GM23248 (cell line): Measurements from ENCODE around the gene THADA. TPM values are rescaled to one million over a fixed set of nuclear protein-coding genes. Genes with fewer than 3 reads are reported as not detected.
"Not testable (repeated sequence)": the region's sequence is repeated elsewhere in the genome, so short reads cannot be mapped to it uniquely, and the experiment has no call there.

ENCODE experiments used
- DNase-seq: peaks from one replicate; pipeline ENCODE4 v3.0.0-alpha.2; 2015
- H2AFZ ChIP-seq: fragments of 200-600 bp; sonication (generic); 2 replicates; pipeline ENCODE4 v1.6.1; 2016; ENCODE audit warnings: antibody characterized with exemption
- H3F3A ChIP-seq: fragments of 200-600 bp; sonication (generic); 2 replicates; pipeline ENCODE4 v1.6.1; 2016; ENCODE audit warnings: mild to moderate bottlenecking, antibody characterized with exemption, mixed run types; ENCODE audit not compliant: insufficient read depth
- H3K27ac ChIP-seq: fragments of 200-600 bp; sonication (generic); 2 replicates; pipeline ENCODE4 v1.5.1; 2016; ENCODE audit warnings: mild to moderate bottlenecking
- H3K27me3 ChIP-seq: fragments of 200-600 bp; sonication (generic); replicated peaks from 2 replicates; pipeline ENCODE4 v1.6.1; 2016; ENCODE audit warnings: mild to moderate bottlenecking; ENCODE audit not compliant: insufficient read depth
- H3K36me3 ChIP-seq: fragments of 200-600 bp; sonication (generic); 2 replicates; pipeline ENCODE4 v1.6.1; 2016; ENCODE audit warnings: low read depth, mild to moderate bottlenecking
- H3K4me1 ChIP-seq: fragments of 200-600 bp; sonication (generic); 2 replicates; pipeline ENCODE4 v1.6.1; 2016; ENCODE audit warnings: mild to moderate bottlenecking; ENCODE audit not compliant: insufficient read depth
- H3K4me2 ChIP-seq: fragments of 200-600 bp; sonication (generic); one replicate; pipeline ENCODE4 v1.6.1; 2016; ENCODE audit warnings: mild to moderate bottlenecking; ENCODE audit not compliant: unreplicated experiment
- H3K4me3 ChIP-seq: fragments of 200-600 bp; sonication (generic); 2 replicates; pipeline ENCODE4 v1.5.1; 2016; ENCODE audit warnings: mild to moderate bottlenecking
- H3K79me2 ChIP-seq: fragments of 200-600 bp; sonication (generic); 2 replicates; pipeline ENCODE4 v1.6.1; 2016; ENCODE audit warnings: mild to moderate bottlenecking; ENCODE audit not compliant: insufficient read depth
- H3K9ac ChIP-seq: fragments of 200-600 bp; sonication (generic); 2 replicates; pipeline ENCODE4 v1.6.1; 2016; ENCODE audit warnings: mild to moderate bottlenecking
- H3K9me2 ChIP-seq: fragments of 200-600 bp; sonication (generic); 2 replicates; pipeline ENCODE4 v1.6.1; 2016; ENCODE audit warnings: mixed run types, mild to moderate bottlenecking, moderate library complexity; ENCODE audit not compliant: insufficient read depth
- H3K9me3 ChIP-seq: fragments of 200-600 bp; sonication (generic); one replicate; pipeline ENCODE4 v1.6.1; 2017; ENCODE audit warnings: low read depth
- H4K20me1 ChIP-seq: fragments of 200-600 bp; sonication (generic); 2 replicates; pipeline ENCODE4 v1.6.0; 2016; ENCODE audit not compliant: insufficient read depth
- EZH2 ChIP-seq: fragments of 200-600 bp; sonication (generic); IDR thresholded peaks from 2 replicates; pipeline ENCODE4 v1.6.1; 2018; ENCODE audit warnings: antibody characterized with exemption, mild to moderate bottlenecking; ENCODE audit not compliant: insufficient read depth, poor library complexity, severe bottlenecking
- EZH2phosphoT487 ChIP-seq: fragments of 200-600 bp; sonication (generic); IDR thresholded peaks from 2 replicates; pipeline ENCODE4 v1.6.1; 2018; ENCODE audit warnings: antibody characterized with exemption, moderate library complexity, mild to moderate bottlenecking, low read depth; ENCODE audit not compliant: insufficient read depth
- WGBS, 2 experiments: methylation state at CpG; one replicate each; pipeline ENCODE4 v1.1.6; 2015 to 2017; ENCODE audit warnings: low lambda C conversion rate in 2 of 2, low coverage in 1 of 2; ENCODE audit errors: missing lambda C conversion rate in 2 of 2; 5-methylcytosine and 5-hydroxymethylcytosine counted together
- in situ Hi-C: fragments of 300-500 bp; cut with MboI; formaldehyde crosslinking; loops from 2 replicates; pipeline ENCODE4 v1.15.0; 2020
- polyA plus RNA-seq: library from polyadenylated mRNA; unstranded; fragments of >200 nt; fragmentation: Nextera tagmentation; extraction: Ambion mirVana; gene quantifications from 2 replicates; pipeline ENCODE4 v1.2.1, GENCODE V29; 2016
- total RNA-seq: library from RNA; depleted of rRNA; stranded (reverse); fragments of >200 nt; shearing (Covaris generic); gene quantifications from 2 replicates; pipeline ENCODE4 v1.2.3, GENCODE V29; 2014

The THADA gene
- total and polyA plus RNA-seq, 2 experiments from 2014 or later = 14.1 to 15.8 TPM

- H3K36me3 ChIP-seq = no peaks in the 10 kb centered on the region
- no peak overlapping the region for H3K9ac ChIP-seq
- in situ Hi-C loops = no loop called here
- H3K27ac ChIP-seq = no peak overlapping the region
- H3K9me2 ChIP-seq = no peaks in the 10 kb centered on the region
- no peak overlapping the region for H3K4me3 ChIP-seq
- no peak for DNase-seq
- TF ChIP-seq EZH2 (no peak), EZH2phosphoT487 (no peak)
- H2AFZ ChIP-seq = no peak overlapping the region
- no peaks in the 10 kb centered on the region for H3K9me3 ChIP-seq
- no peaks in the 10 kb centered on the region; the same call in 1 of the 2 replicates for H3F3A ChIP-seq
- no peaks in the 10 kb centered on the region for H3K79me2 ChIP-seq
- no peaks in the 10 kb centered on the region for H3K4me1 ChIP-seq
- WGBS, 2 experiments = 91 to 93% methylated on average over 5 of the region's 5 CpGs
- H4K20me1 ChIP-seq = no peaks in the 10 kb centered on the region
- no peak overlapping the region for H3K4me2 ChIP-seq
- H3K27me3 ChIP-seq = no peaks in the 10 kb centered on the region
Observed at GRCh38 chr2:43605851-43606250, 10.0 kb upstream of the THADA start.

GRCh38 chr2:43605079-43605655 lies 9.3 kb upstream of the THADA start:
- peak; percentile 85 for DNase-seq
- H2AFZ ChIP-seq = 0 out of 2 replicates have a peak overlapping the region, but pooled peaks have one; percentile 12

GRCh38 chr2:43604674-43605073 lies 8.8 kb upstream of the THADA start:
- DNase-seq = no peak
- Histone ChIP-seq H3K27me3 (no peaks in the 10 kb centered on the region), H3K27ac (no peak overlapping the region), H3K36me3 (no peaks in the 10 kb centered on the region), H3F3A (no peaks in the 10 kb centered on the region; the same call in 1 of the 2 replicates), H3K9ac (no peak overlapping the region), H4K20me1 (no peaks in the 10 kb centered on the region), H3K9me2 (no peaks in the 10 kb centered on the region), H3K79me2 (no peaks in the 10 kb centered on the region), H3K4me3 (no peak overlapping the region), H3K4me1 (no peaks in the 10 kb centered on the region), H3K9me3 (no peaks in the 10 kb centered on the region), H3K4me2 (no peak overlapping the region), H2AFZ (0 out of 2 replicates have a peak overlapping the region, but pooled peaks have one; percentile 12)
- in situ Hi-C loops = no loop called here
- WGBS, 2 experiments = 40 to 45% methylated on average over 4 of the region's 4 CpGs
- no peak for TF ChIP-seq EZH2phosphoT487
- no peak for TF ChIP-seq EZH2

More at GRCh38 chr2:43605079-43605655, 9.3 kb upstream of the THADA start:
- Histone ChIP-seq H4K20me1 (no peaks in the 10 kb centered on the region), H3K4me1 (no peaks in the 10 kb centered on the region), H3F3A (no peaks in the 10 kb centered on the region; the same call in 1 of the 2 replicates), H3K9me2 (no peaks in the 10 kb centered on the region), H3K4me2 (no peak overlapping the region), H3K4me3 (no peak overlapping the region), H3K27ac (no peak overlapping the region), H3K9ac (no peak overlapping the region), H3K79me2 (no peaks in the 10 kb centered on the region), H3K9me3 (no peaks in the 10 kb centered on the region), H3K27me3 (no peaks in the 10 kb centered on the region), H3K36me3 (no peaks in the 10 kb centered on the region)
- WGBS, 2 experiments = 5% methylated on average over 2 of the region's 2 CpGs
- in situ Hi-C loops = no loop called here
- TF ChIP-seq EZH2phosphoT487 (no peak), EZH2 (no peak)

- WGBS, 2 experiments = 17 to 30% methylated on average over 1 of the region's 1 CpG
- not testable (repeated sequence) for H3K27ac ChIP-seq
Observed at GRCh38 chr2:43600596-43600995, 4.8 kb upstream of the THADA start.

GRCh38 chr2:43594875-43595274 lies 963 bp downstream of the THADA start:
- Histone ChIP-seq H3F3A (peaks cover 17% of the 10 kb centered on the region), H3K27me3 (no peaks in the 10 kb centered on the region), H3K4me1 (peaks cover 29% of the 10 kb centered on the region), H3K9ac (peak overlapping the region; percentile 92), H3K9me2 (no peaks in the 10 kb centered on the region), H3K27ac (peak overlapping the region; percentile 93; the same call in 1 of the 2 replicates), H3K4me2 (peak overlapping the region; percentile 91), H3K4me3 (peak overlapping the region; percentile 78), H3K9me3 (no peaks in the 10 kb centered on the region), H4K20me1 (no peaks in the 10 kb centered on the region), H3K36me3 (0 out of 2 replicates have a peak, but pooled peaks cover 4% of the 10 kb centered on the region), H3K79me2 (peaks cover 21% of the 10 kb centered on the region), H2AFZ (peak overlapping the region; percentile 95)
- no peak for DNase-seq
- in situ Hi-C loops = no loop called here
- TF ChIP-seq EZH2 (no peak), EZH2phosphoT487 (no peak)
- 81 to 84% methylated on average over 3 of the region's 3 CpGs for WGBS, 2 experiments

More at GRCh38 chr2:43600596-43600995, 4.8 kb upstream of the THADA start:
- H3K9me3 ChIP-seq, H3K36me3 ChIP-seq, H3K9ac ChIP-seq, H3K27me3 ChIP-seq, DNase-seq, H3F3A ChIP-seq, H3K4me3 ChIP-seq, H3K79me2 ChIP-seq, H2AFZ ChIP-seq, in situ Hi-C loops, H4K20me1 ChIP-seq, H3K9me2 ChIP-seq, H3K4me2 ChIP-seq, H3K4me1 ChIP-seq: not testable (repeated sequence)
